Thyroid gland (tissue), 4 donors: ENCODE results near the gene PPP1R3F. TPM values are rescaled to one million over a fixed set of nuclear protein-coding genes. Genes with fewer than 3 reads are reported as not detected.
A peak's percentile ranks its signal among the peaks of the same experiment; 100 is the strongest.

Source experiments
- DNase-seq, 2 donors: peaks; one replicate each; pipeline ENCODE4 v3.0.0-alpha.2; 2019
- H3K27ac ChIP-seq, 3 donors: fragments of 200-600 bp; sonication (generic); 1 replicate in 2 of 3; 2 replicates in 1 of 3; pipeline ENCODE4 v1.5.1; 2016 to 2019; ENCODE audit warnings: mild to moderate bottlenecking in 1 of 3, moderate library complexity in 1 of 3
- H3K27me3 ChIP-seq: fragments of 200-600 bp; sonication (generic); one replicate; pipeline ENCODE4 v1.5.1; 2019
- H3K36me3 ChIP-seq, 2 donors: fragments of 200-600 bp; sonication (generic); one replicate each; pipeline ENCODE4 v1.5.1; 2016 to 2019
- H3K4me1 ChIP-seq, 2 donors: fragments of 200-600 bp; sonication (generic); one replicate each; pipeline ENCODE4 v1.5.1; 2017 to 2019
- H3K4me3 ChIP-seq, 3 donors: fragments of 200-600 bp; sonication (generic); replicated peaks in 1 of 3; 1 replicate in 2 of 3; 2 replicates in 1 of 3; pipeline ENCODE4 v1.5.1; 2016; ENCODE audit warnings: mild to moderate bottlenecking in 1 of 3
- H3K9me3 ChIP-seq: fragments of 200-600 bp; sonication (generic); one replicate; pipeline ENCODE4 v1.5.1; 2017
- CTCF ChIP-seq, 6 experiments: fragments of 200-600 bp in 3 of 6; fragments of 450-650 bp in 3 of 6; sonication (generic) in 3 of 6; IDR thresholded peaks; one replicate each; pipeline ENCODE4 v1.5.1; 2016 to 2019; ENCODE audit warnings: antibody characterized with exemption in 6 of 6, mild to moderate bottlenecking in 2 of 6, inconsistent platforms in 1 of 6, moderate library complexity in 1 of 6
- POLR2A ChIP-seq, 2 donors: fragments of 450-650 bp; IDR thresholded peaks; one replicate each; pipeline ENCODE4 v1.6.1; 2017; ENCODE audit warnings: antibody characterized with exemption in 2 of 2, mild to moderate bottlenecking in 2 of 2, moderate library complexity in 1 of 2
- WGBS, 2 donors: methylation state at CpG; one replicate each; pipeline ENCODE4 v1.1.5; 2017; 5-methylcytosine and 5-hydroxymethylcytosine counted together
- intact Hi-C: fragments of 100-400 bp; cut with DNase I; formaldehyde crosslinking; loops from one replicate; pipeline ENCODE4 v1.15.1; 2023
- total RNA-seq, 4 donors: library from RNA; depleted of rRNA; stranded (reverse); fragments of >200 nt; gene quantifications; one replicate each; pipeline ENCODE4 v1.2.3, GENCODE V29; 2016

PPP1R3F gene
- total RNA-seq, 4 donors from 2014 or later, result 7.7 to 15.7 (median 12.5) TPM

- Histone ChIP-seq H3K9me3 (no peaks in the 10 kb centered on the region), H3K36me3 (no peaks in the 10 kb centered on the region), H3K4me1 (no peaks in the 10 kb centered on the region), H3K4me3 (no peak overlapping the region), H3K27me3 (no peaks in the 10 kb centered on the region), H3K27ac (no peak overlapping the region)
- 94% methylated on average over 3 of the region's 9 CpGs; no CpG with 5 or more reads in 1 of the 2 donors for WGBS, 2 donors
- TF ChIP-seq CTCF (IDR thresholded peaks at IDR 0.05) (no peak), POLR2A (IDR thresholded peaks at IDR 0.05) (no peak)
- intact Hi-C loops, result no loop called here
- DNase-seq, result no peak
These were observed 42.6 kb upstream of the PPP1R3F start for GRCh38 chrX:49226946-49227345.

- no peaks in the 10 kb centered on the region for H3K4me1 ChIP-seq
- 82 to 92% methylated on average over 2 of the region's 2 CpGs for WGBS, 2 donors
- intact Hi-C loops, result no loop called here
- TF ChIP-seq POLR2A (IDR thresholded peaks at IDR 0.05) (no peak), CTCF (IDR thresholded peaks at IDR 0.05) (no peak)
- H3K9me3 ChIP-seq, result no peaks in the 10 kb centered on the region
- DNase-seq, result no peak
- no peaks in the 10 kb centered on the region for H3K27me3 ChIP-seq
- no peaks in the 10 kb centered on the region for H3K36me3 ChIP-seq
- H3K4me3 ChIP-seq, result no peak overlapping the region
- H3K27ac ChIP-seq, result no peak overlapping the region
These were observed 41.9 kb upstream of the PPP1R3F start for GRCh38 chrX:49227726-49228125.

GRCh38 chrX:49228185-49228584 is 41.4 kb upstream of the PPP1R3F start:
- WGBS, 2 donors, result 89 to 93% methylated on average over 11 to 16 of the region's 17 CpGs
- no peak for DNase-seq

GRCh38 chrX:49230500-49231232 is 38.9 kb upstream of the PPP1R3F start:
- TF ChIP-seq POLR2A (IDR thresholded peaks at IDR 0.05) (no peak), CTCF (IDR thresholded peaks at IDR 0.05) (peak in 1 of 6 experiments; percentile 4)
- H3K36me3 ChIP-seq, result no peaks in the 10 kb centered on the region
- no peaks in the 10 kb centered on the region for H3K9me3 ChIP-seq
- no peak overlapping the region for H3K27ac ChIP-seq
- H3K27me3 ChIP-seq, result no peaks in the 10 kb centered on the region
- 0 to 8% methylated on average over 1 to 10 of the region's 44 CpGs for WGBS, 2 donors
- peak overlapping the region in 2 of 3 donors; percentile 2 to 6 for H3K4me3 ChIP-seq
- H3K4me1 ChIP-seq, result no peaks in the 10 kb centered on the region
- DNase-seq, result peak; percentile 68 to 73
- intact Hi-C loops, result no loop called here

More at GRCh38 chrX:49228185-49228584, 41.4 kb upstream of the PPP1R3F start:
- Histone ChIP-seq H3K4me1 (no peaks in the 10 kb centered on the region), H3K27me3 (no peaks in the 10 kb centered on the region), H3K36me3 (no peaks in the 10 kb centered on the region), H3K27ac (no peak overlapping the region), H3K9me3 (no peaks in the 10 kb centered on the region), H3K4me3 (no peak overlapping the region)
- intact Hi-C loops, result no loop called here
- TF ChIP-seq POLR2A (IDR thresholded peaks at IDR 0.05), result no peak

- H3K4me3 ChIP-seq, result no peak overlapping the region
These were observed 38.1 kb upstream of the PPP1R3F start for GRCh38 chrX:49231333-49232000.

More at GRCh38 chrX:49231333-49232000, 38.1 kb upstream of the PPP1R3F start:
- Histone ChIP-seq H3K27ac (no peak overlapping the region), H3K36me3 (no peaks in the 10 kb centered on the region), H3K4me1 (peaks cover 0 to 3% of the 10 kb centered on the region in 2 donors), H3K9me3 (no peaks in the 10 kb centered on the region), H3K27me3 (no peaks in the 10 kb centered on the region)
- no peak for TF ChIP-seq CTCF (IDR thresholded peaks at IDR 0.05)
- no peak for TF ChIP-seq POLR2A (IDR thresholded peaks at IDR 0.05)
- no peak for DNase-seq
- intact Hi-C loops, result no loop called here
- 96 to 97% methylated on average over 4 to 9 of the region's 10 CpGs for WGBS, 2 donors
